Osteoblast (primary cell): ENCODE data around the gene C9orf153. TPM values are rescaled to one million over a fixed set of nuclear protein-coding genes. Genes with fewer than 3 reads are reported as not detected.
A peak's percentile ranks its signal among the peaks of the same experiment; 100 is the strongest.

Source experiments
- DNase-seq: peaks from one replicate; pipeline ENCODE4 v3.0.0; 2011; ENCODE audit warnings: low spot score, mixed read lengths; ENCODE audit not compliant: insufficient read length; ENCODE audit errors: missing footprints
- H2AFZ ChIP-seq: 2 replicates; pipeline ENCODE4 v1.6.0; 2011; ENCODE audit warnings: mild to moderate bottlenecking, low read length
- H3K27ac ChIP-seq: 2 replicates; pipeline ENCODE4 v1.5.1; 2011; ENCODE audit warnings: mild to moderate bottlenecking, low read depth, low read length, moderate library complexity
- H3K27me3 ChIP-seq: 2 replicates; pipeline ENCODE4 v1.6.0; 2012; ENCODE audit warnings: mild to moderate bottlenecking, control low read depth, inconsistent platforms, low read length, moderate library complexity; ENCODE audit not compliant: insufficient read depth
- H3K36me3 ChIP-seq: 2 replicates; pipeline ENCODE4 v1.5.1; 2011; ENCODE audit warnings: mild to moderate bottlenecking, low read length, control low read depth, moderate library complexity; ENCODE audit not compliant: insufficient read depth
- H3K4me1 ChIP-seq: 2 replicates; pipeline ENCODE4 v1.5.1; 2011; ENCODE audit warnings: mild to moderate bottlenecking, low read length, control low read depth, moderate library complexity; ENCODE audit not compliant: insufficient read depth
- H3K4me2 ChIP-seq: 2 replicates; pipeline ENCODE4 v1.6.0; 2011; ENCODE audit warnings: mild to moderate bottlenecking, low read length; ENCODE audit not compliant: insufficient read depth
- H3K4me3 ChIP-seq: fragments of 200-600 bp; sonication (generic); 3 replicates; pipeline ENCODE4 v1.5.1; 2012; ENCODE audit warnings: mild to moderate bottlenecking, low read length, inconsistent platforms; ENCODE audit not compliant: insufficient read depth
- H3K79me2 ChIP-seq: 2 replicates; pipeline ENCODE4 v1.6.0; 2012; ENCODE audit warnings: mild to moderate bottlenecking, low read length, control low read depth, inconsistent platforms; ENCODE audit not compliant: insufficient read depth
- H3K9me3 ChIP-seq: 2 replicates; pipeline ENCODE4 v1.5.1; 2011; ENCODE audit warnings: low read depth, low read length, control low read depth
- H4K20me1 ChIP-seq: 2 replicates; pipeline ENCODE4 v1.6.0; 2012; ENCODE audit warnings: mild to moderate bottlenecking, low read length, control low read depth; ENCODE audit not compliant: insufficient read depth
- CTCF ChIP-seq: IDR thresholded peaks from 2 replicates; pipeline ENCODE4 v1.5.1; 2011; ENCODE audit warnings: mild to moderate bottlenecking, low read depth, low read length, moderate library complexity; ENCODE audit errors: extremely low read depth
- small RNA-seq: library from RNA; depleted of rRNA; stranded (forward); fragments of <200 nt; gene quantifications from one replicate; pipeline ENCODE3, GENCODE V24; 2012
- total RNA-seq: library from RNA; depleted of rRNA; stranded (reverse); fragments of >200 nt; gene quantifications from 2 replicates; pipeline ENCODE4 v1.2.3, GENCODE V29; 2012

C9orf153 gene
- total RNA-seq, 1 donor: under 0.01 TPM

DNA sequence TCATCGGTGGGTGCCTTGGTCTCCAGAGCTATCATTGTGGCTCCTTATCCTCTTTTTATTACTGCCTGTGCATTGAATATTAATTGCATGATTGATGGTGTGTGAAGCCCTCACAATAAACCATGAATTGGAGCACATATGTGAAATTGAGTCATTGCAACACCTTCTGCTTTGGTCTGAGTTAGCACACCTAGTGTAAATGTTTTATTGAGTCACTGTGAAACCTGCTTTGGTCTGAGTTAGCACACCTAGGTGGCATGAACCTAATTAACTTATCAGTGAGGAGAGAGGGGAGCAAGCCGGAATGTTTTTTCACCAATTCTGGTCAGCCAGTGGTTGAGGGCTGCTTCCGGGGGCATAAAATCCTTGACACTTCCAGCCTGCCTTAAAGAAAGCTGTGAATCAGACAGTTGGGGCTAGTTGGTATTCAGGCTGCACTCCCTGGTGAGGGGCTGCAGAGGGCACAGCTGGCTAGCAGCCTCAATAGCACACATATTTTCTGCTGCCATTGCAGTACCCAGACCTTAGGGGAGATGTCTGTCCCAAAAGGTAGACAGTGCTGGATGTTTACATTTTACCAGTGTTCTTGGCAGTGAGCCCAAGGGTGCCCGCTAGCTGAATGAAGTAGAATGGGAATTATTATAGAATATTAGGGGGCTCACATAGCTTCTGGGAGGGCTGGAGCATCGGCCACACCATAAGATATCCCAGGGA lies 83.6 kb downstream of the C9orf153 start:
- no peak overlapping the region for H3K4me2 ChIP-seq
- H3K4me1 ChIP-seq: no peaks in the 10 kb centered on the region
- H3K79me2 ChIP-seq: no peaks in the 10 kb centered on the region
- H3K9me3 ChIP-seq: no peaks in the 10 kb centered on the region
- DNase-seq: peak; percentile 29
- H3K36me3 ChIP-seq: no peaks in the 10 kb centered on the region
- no peaks in the 10 kb centered on the region for H4K20me1 ChIP-seq
- H2AFZ ChIP-seq: no peak overlapping the region
- H3K4me3 ChIP-seq: no peak overlapping the region
- H3K27ac ChIP-seq: no peak overlapping the region
- TF ChIP-seq CTCF: no peak
- H3K27me3 ChIP-seq: no peaks in the 10 kb centered on the region

GRCh38 chr9:86175223-86175622 lies 84.2 kb downstream of the C9orf153 start:
- no peak overlapping the region for H2AFZ ChIP-seq
- no peak overlapping the region for H3K27ac ChIP-seq
- DNase-seq: peak; percentile 13
- H3K4me2 ChIP-seq: no peak overlapping the region
- H3K79me2 ChIP-seq: no peaks in the 10 kb centered on the region
- no peaks in the 10 kb centered on the region for H3K27me3 ChIP-seq
- no peaks in the 10 kb centered on the region for H3K36me3 ChIP-seq
- H3K4me3 ChIP-seq: no peak overlapping the region
- H3K9me3 ChIP-seq: no peaks in the 10 kb centered on the region
- H4K20me1 ChIP-seq: no peaks in the 10 kb centered on the region
- no peak for TF ChIP-seq CTCF
- no peaks in the 10 kb centered on the region for H3K4me1 ChIP-seq

Small RNA genes within 50 kb of the gene (small RNA-seq; reads per million reads assigned to genes)
- gene AL137849.1 (not detected), gene RN7SKP264 (not detected)

Other genes starting within 250 kb of the C9orf153 start
- gene GOLM1, start 160.1 kb downstream of the C9orf153 start, total RNA-seq: 85.0 and 92.2 TPM in 2 replicates
- gene ISCA1, start 22.9 kb upstream of the C9orf153 start, total RNA-seq: 33.6 and 34.7 TPM in 2 replicates
- gene TUT7, start 94.8 kb upstream of the C9orf153 start, total RNA-seq: 39.8 and 46.9 TPM in 2 replicates